AG04449 (cell line): ENCODE data around the gene ORC1.

Experiments
- CTCF ChIA-PET: fragments of 350-600 bp; formaldehyde crosslinking; extraction: SDS; loops from one replicate; lab custom pipeline; 2021; ENCODE audit warnings: antibody characterized with exemption; lab: Yijun Ruan, JAX
- POLR2A ChIA-PET: fragments of 400-600, 350-600 bp; formaldehyde crosslinking; extraction: SDS; loops from one replicate; lab custom pipeline; 2020; ENCODE audit warnings: antibody characterized with exemption, inconsistent platforms; lab: Yijun Ruan, JAX
- DNase-seq: peaks from one replicate; pipeline ENCODE4 v3.0.0-alpha.2; 2010; ENCODE audit warnings: low read depth, low spot score
- H3K4me3 ChIP-seq: 2 replicates; pipeline ENCODE4 v1.5.1; 2011; ENCODE audit warnings: low read depth, mild to moderate bottlenecking, control low read depth, low read length
- TF ChIP-seq, protein P1 (sequence below): IDR thresholded peaks from one replicate; pipeline ENCODE4 v1.5.1; 2011; ENCODE audit warnings: mild to moderate bottlenecking, moderate library complexity, low read length, control low read depth, inconsistent platforms; ENCODE audit not compliant: insufficient read depth; ENCODE audit errors: missing control alignments

The ORC1 gene

DNA sequence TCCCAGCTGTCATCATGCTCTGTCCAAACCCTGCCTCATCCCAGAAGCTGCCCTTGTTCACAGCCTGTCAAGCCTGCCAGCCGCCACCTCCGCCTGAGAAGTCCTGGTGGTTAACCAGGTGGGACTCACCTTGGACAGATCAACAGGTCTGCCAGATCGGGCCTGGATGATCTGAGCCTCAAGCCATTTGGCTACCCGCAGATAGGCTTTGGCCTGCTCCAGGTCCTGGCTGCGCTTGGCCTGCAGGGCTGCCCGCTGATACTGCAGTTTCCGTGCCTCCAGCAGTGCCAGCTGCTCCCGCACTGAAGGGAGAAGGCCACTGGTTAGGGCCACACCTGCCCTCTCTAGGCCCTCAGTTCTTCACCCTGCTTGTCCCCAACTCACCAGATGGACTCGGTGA, 46.8 kb downstream of the ORC1 start:
- CTCF ChIA-PET = no interaction called here
- no peak overlapping the region for H3K4me3 ChIP-seq
- no peak for DNase-seq
- POLR2A ChIA-PET = no interaction called here
- TF ChIP-seq, protein P1, sequence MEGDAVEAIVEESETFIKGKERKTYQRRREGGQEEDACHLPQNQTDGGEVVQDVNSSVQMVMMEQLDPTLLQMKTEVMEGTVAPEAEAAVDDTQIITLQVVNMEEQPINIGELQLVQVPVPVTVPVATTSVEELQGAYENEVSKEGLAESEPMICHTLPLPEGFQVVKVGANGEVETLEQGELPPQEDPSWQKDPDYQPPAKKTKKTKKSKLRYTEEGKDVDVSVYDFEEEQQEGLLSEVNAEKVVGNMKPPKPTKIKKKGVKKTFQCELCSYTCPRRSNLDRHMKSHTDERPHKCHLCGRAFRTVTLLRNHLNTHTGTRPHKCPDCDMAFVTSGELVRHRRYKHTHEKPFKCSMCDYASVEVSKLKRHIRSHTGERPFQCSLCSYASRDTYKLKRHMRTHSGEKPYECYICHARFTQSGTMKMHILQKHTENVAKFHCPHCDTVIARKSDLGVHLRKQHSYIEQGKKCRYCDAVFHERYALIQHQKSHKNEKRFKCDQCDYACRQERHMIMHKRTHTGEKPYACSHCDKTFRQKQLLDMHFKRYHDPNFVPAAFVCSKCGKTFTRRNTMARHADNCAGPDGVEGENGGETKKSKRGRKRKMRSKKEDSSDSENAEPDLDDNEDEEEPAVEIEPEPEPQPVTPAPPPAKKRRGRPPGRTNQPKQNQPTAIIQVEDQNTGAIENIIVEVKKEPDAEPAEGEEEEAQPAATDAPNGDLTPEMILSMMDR = no peak

GRCh38 chr1:52356818-52357355, 47.3 kb downstream of the ORC1 start:
- DNase-seq = no peak
- H3K4me3 ChIP-seq = no peak overlapping the region
- TF ChIP-seq, protein P1 = no peak
- POLR2A ChIA-PET = no interaction called here
- CTCF ChIA-PET = no interaction called here

- TF ChIP-seq, protein P1 = no peak
- POLR2A ChIA-PET = no interaction called here
- CTCF ChIA-PET = no interaction called here
- no peak for DNase-seq
- no peak overlapping the region for H3K4me3 ChIP-seq
Observed at GRCh38 chr1:52355847-52356505, 48.2 kb downstream of the ORC1 start.

DNA sequence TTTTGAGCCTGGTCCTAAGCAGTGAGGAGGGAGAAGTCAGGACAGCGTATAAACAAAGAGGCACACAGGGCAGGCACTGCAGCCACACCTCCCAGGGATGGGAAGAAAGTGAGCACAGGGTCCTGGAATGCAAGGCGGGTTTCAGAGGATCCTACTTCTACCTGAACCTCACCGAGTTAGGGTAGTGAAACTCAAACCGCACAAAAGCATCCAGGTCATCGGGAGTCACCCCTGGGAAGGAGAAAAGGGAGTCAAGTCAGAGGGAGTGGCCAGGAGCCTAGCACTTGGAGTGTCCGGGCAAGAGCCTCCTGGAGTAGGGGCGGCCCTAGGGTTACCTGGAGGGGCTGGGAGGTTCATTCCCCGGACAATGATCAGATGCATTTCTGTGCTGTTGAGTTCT, 48.8 kb downstream of the ORC1 start:
- TF ChIP-seq, protein P1 = no peak
- H3K4me3 ChIP-seq = no peak overlapping the region
- ChIA-PET CTCF (no interaction called here), POLR2A (no interaction called here)
- no peak for DNase-seq

DNA sequence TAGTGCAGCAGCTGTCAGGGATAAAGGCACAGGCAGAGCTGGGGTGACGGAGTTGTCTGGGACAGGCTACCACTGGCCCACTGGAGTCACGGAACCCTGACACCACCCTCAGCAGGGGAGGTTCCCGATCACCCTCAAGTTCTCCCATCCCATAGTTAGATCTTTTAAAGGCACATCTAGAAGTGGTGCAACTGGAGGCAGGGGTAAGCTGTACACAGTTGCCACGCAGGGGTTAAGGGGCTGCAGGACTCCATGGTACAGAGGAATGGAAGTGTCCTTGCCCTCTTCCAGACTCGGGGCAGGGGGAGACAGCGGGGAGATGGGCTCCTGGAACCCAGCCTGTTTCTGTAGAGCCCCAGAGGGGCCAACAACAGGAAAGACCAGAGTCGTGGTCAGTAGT, 51.5 kb downstream of the ORC1 start:
- TF ChIP-seq, protein P1 = no peak
- POLR2A ChIA-PET = interaction anchor here (0.6 kb wide), 1 partner anchor 193 kb away, joined by 3 read pairs; no protein-coding TSS in a partner anchor
- H3K4me3 ChIP-seq = no peak overlapping the region
- CTCF ChIA-PET = no interaction called here
- no peak for DNase-seq

- DNase-seq = no peak
- POLR2A ChIA-PET = interaction anchor here (0.6 to 1.6 kb wide), 4 partner anchors 12 to 303 kb away, joined by 3 read pairs; partner anchors contain the start of gene CC2D1B
- H3K4me3 ChIP-seq = no peak overlapping the region
- TF ChIP-seq, protein P1 = peak; percentile 57
- CTCF ChIA-PET = interaction anchor here (0.7 to 2.4 kb wide), 15 partner anchors 9 to 452 kb away, joined by 3 to 39 read pairs (median 5); partner anchors contain the start of gene ZFYVE9
Observed at GRCh38 chr1:52348704-52349300, 55.4 kb downstream of the ORC1 start.
